ENCODE results near the gene PROSER2. TPM values are rescaled to one million over a fixed set of nuclear protein-coding genes. Genes with fewer than 3 reads are reported as not detected.
"Not testable (repeated sequence)": the region's sequence is repeated elsewhere in the genome, so short reads cannot be mapped to it uniquely, and the experiment has no call there.

The PROSER2 gene
- total RNA-seq, 6 experiments from 2014 or later, result 0.74 to 2.9 (median 1.5) TPM

- no peak overlapping the region for H3K27ac Mint-ChIP-seq
- no peaks in the 10 kb centered on the region for H3K9me3 Mint-ChIP-seq
- DNase-seq, result no peak
- no peak overlapping the region for H3K4me3 Mint-ChIP-seq
- no peaks in the 10 kb centered on the region; the same call in 1 of the 2 replicates for H3K4me1 Mint-ChIP-seq (ENCODE audit: low read depth)
- no peak for TF ChIP-seq CTCF (IDR thresholded peaks at IDR 0.05)
- H3K36me3 Mint-ChIP-seq (ENCODE audit: low read depth), result peaks cover under 1% of the 10 kb centered on the region; the same call in 1 of the 2 replicates
- peaks cover 11% of the 10 kb centered on the region for H3K27me3 Mint-ChIP-seq (ENCODE audit: insufficient read depth)
These were observed 19.3 kb downstream of the PROSER2 start for GRCh38 chr10:11842411-11842810.

GRCh38 chr10:11845113-11845512, 22.0 kb downstream of the PROSER2 start:
- no peaks in the 10 kb centered on the region for H3K36me3 Mint-ChIP-seq (ENCODE audit: low read depth)
- H3K4me3 Mint-ChIP-seq, result no peak overlapping the region
- no peaks in the 10 kb centered on the region; the same call in 1 of the 2 replicates for H3K4me1 Mint-ChIP-seq (ENCODE audit: low read depth)
- peaks cover 11% of the 10 kb centered on the region for H3K27me3 Mint-ChIP-seq (ENCODE audit: insufficient read depth)
- DNase-seq, result no peak
- H3K27ac Mint-ChIP-seq, result no peak overlapping the region
- no peaks in the 10 kb centered on the region for H3K9me3 Mint-ChIP-seq
- no peak for TF ChIP-seq CTCF (IDR thresholded peaks at IDR 0.05)

- no peaks in the 10 kb centered on the region for H3K36me3 Mint-ChIP-seq (ENCODE audit: low read depth)
- H3K27ac Mint-ChIP-seq, result no peak overlapping the region
- peaks cover 16% of the 10 kb centered on the region for H3K27me3 Mint-ChIP-seq (ENCODE audit: insufficient read depth)
- H3K4me1 Mint-ChIP-seq (ENCODE audit: low read depth), result no peaks in the 10 kb centered on the region; the same call in 1 of the 2 replicates
- no peak for DNase-seq
- no peak for TF ChIP-seq CTCF (IDR thresholded peaks at IDR 0.05)
- no peaks in the 10 kb centered on the region for H3K9me3 Mint-ChIP-seq
- H3K4me3 Mint-ChIP-seq, result no peak overlapping the region
These were observed 23.4 kb downstream of the PROSER2 start for GRCh38 chr10:11846542-11846941.

GRCh38 chr10:11849277-11849676, 26.1 kb downstream of the PROSER2 start:
- no peak for TF ChIP-seq CTCF (IDR thresholded peaks at IDR 0.05)
- no peaks in the 10 kb centered on the region; the same call in 1 of the 2 replicates for H3K4me1 Mint-ChIP-seq (ENCODE audit: low read depth)
- H3K4me3 Mint-ChIP-seq, result no peak overlapping the region
- peaks cover 15% of the 10 kb centered on the region for H3K27me3 Mint-ChIP-seq (ENCODE audit: insufficient read depth)
- no peak for DNase-seq
- H3K27ac Mint-ChIP-seq, result no peak overlapping the region
- H3K36me3 Mint-ChIP-seq (ENCODE audit: low read depth), result peaks cover 4% of the 10 kb centered on the region
- no peaks in the 10 kb centered on the region for H3K9me3 Mint-ChIP-seq

- no peak for TF ChIP-seq CTCF (IDR thresholded peaks at IDR 0.05)
- DNase-seq, result no peak
- H3K36me3 Mint-ChIP-seq (ENCODE audit: low read depth), result peaks cover 4% of the 10 kb centered on the region
- H3K4me1 Mint-ChIP-seq (ENCODE audit: low read depth), result no peaks in the 10 kb centered on the region; the same call in 1 of the 2 replicates
- H3K9me3 Mint-ChIP-seq, result no peaks in the 10 kb centered on the region
- peaks cover 12% of the 10 kb centered on the region for H3K27me3 Mint-ChIP-seq (ENCODE audit: insufficient read depth)
- H3K27ac Mint-ChIP-seq, result no peak overlapping the region
- H3K4me3 Mint-ChIP-seq, result no peak overlapping the region
These were observed 26.8 kb downstream of the PROSER2 start for GRCh38 chr10:11849911-11850310.

- Mint-ChIP-seq H3K4me3 (no peak overlapping the region), H3K9me3 (no peaks in the 10 kb centered on the region), H3K27ac (no peak overlapping the region), H3K27me3 (ENCODE audit: insufficient read depth) (peaks cover 12% of the 10 kb centered on the region), H3K36me3 (ENCODE audit: low read depth) (peaks cover 4% of the 10 kb centered on the region), H3K4me1 (ENCODE audit: low read depth) (peaks cover 5% of the 10 kb centered on the region)
- DNase-seq, result no peak
- no peak for TF ChIP-seq CTCF (IDR thresholded peaks at IDR 0.05)
These were observed 28.8 kb downstream of the PROSER2 start for GRCh38 chr10:11851910-11852309.

GRCh38 chr10:11852637-11853036, 29.5 kb downstream of the PROSER2 start:
- H3K27me3 Mint-ChIP-seq (ENCODE audit: insufficient read depth); H3K9me3 Mint-ChIP-seq; H3K4me3 Mint-ChIP-seq: not testable (repeated sequence)

More at GRCh38 chr10:11852637-11853036, 29.5 kb downstream of the PROSER2 start:
- not testable (repeated sequence) for DNase-seq; H3K36me3 Mint-ChIP-seq (ENCODE audit: low read depth); H3K27ac Mint-ChIP-seq; H3K4me1 Mint-ChIP-seq (ENCODE audit: low read depth)
